Measurements from ENCODE around the gene SLC13A2.

SLC13A2 gene

DNA sequence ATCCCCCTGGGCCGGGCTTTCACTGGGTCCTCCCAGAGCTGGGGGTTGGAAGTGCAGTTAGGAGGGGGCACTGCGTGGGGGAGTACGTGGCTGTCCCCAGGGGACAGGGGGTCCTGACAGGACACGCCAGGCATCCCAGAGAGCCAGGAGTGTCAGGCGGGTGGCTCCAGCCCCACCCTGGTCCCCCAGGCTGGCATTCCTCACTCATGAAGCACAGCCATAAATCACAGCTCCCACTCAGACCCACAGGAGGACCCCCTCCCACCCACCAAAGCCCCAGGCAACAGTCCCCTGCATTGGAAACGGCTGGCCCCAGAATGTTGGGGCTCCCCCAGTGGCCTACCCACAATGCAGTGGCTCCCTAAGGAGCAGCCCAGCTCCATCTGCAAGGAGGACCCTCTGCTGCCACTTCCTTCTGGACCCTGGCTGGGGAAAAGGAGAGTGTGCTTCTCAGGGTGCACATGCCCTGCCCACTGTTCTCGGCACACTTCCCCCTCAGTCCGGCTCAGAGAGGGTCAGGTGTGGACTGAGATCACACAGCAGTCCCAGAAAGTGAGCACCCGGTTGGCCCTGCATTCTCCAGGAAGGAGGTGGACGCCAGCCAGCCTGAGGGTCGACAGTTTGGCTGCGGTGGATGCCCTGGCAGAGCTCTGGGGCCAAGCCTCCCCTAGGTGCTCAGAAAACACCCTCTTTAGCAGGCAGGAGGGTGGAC, 25.4 kb downstream of the SLC13A2 start:
- Histone ChIP-seq H3K4me1 (ENCODE audit: low read depth, poor library complexity, severe bottlenecking) (peaks cover 38% of the 10 kb centered on the region), H3K79me2 (ENCODE audit: insufficient read depth, low read depth) (no peaks in the 10 kb centered on the region), H3K4me3 (IDR thresholded peaks at IDR 0.05; ENCODE audit: insufficient read depth, low read depth, low read length) (no peak overlapping the region), H3K27ac (no peak overlapping the region), H4K20me1 (ENCODE audit: insufficient read depth) (no peaks in the 10 kb centered on the region), H3K36me3 (ENCODE audit: insufficient read depth) (no peaks in the 10 kb centered on the region), H3K9ac (no peak overlapping the region), H3K4me2 (no peak overlapping the region), H2AFZ (ENCODE audit: low read depth) (no peak overlapping the region), H3K27me3 (ENCODE audit: insufficient read depth, low read depth) (no peaks in the 10 kb centered on the region; the same call in 1 of the 2 replicates)
- TF ChIP-seq, protein P1, sequence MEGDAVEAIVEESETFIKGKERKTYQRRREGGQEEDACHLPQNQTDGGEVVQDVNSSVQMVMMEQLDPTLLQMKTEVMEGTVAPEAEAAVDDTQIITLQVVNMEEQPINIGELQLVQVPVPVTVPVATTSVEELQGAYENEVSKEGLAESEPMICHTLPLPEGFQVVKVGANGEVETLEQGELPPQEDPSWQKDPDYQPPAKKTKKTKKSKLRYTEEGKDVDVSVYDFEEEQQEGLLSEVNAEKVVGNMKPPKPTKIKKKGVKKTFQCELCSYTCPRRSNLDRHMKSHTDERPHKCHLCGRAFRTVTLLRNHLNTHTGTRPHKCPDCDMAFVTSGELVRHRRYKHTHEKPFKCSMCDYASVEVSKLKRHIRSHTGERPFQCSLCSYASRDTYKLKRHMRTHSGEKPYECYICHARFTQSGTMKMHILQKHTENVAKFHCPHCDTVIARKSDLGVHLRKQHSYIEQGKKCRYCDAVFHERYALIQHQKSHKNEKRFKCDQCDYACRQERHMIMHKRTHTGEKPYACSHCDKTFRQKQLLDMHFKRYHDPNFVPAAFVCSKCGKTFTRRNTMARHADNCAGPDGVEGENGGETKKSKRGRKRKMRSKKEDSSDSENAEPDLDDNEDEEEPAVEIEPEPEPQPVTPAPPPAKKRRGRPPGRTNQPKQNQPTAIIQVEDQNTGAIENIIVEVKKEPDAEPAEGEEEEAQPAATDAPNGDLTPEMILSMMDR (conservative IDR thresholded peaks at IDR 0.05; ENCODE audit: low read depth, low read length) = no peak

DNA sequence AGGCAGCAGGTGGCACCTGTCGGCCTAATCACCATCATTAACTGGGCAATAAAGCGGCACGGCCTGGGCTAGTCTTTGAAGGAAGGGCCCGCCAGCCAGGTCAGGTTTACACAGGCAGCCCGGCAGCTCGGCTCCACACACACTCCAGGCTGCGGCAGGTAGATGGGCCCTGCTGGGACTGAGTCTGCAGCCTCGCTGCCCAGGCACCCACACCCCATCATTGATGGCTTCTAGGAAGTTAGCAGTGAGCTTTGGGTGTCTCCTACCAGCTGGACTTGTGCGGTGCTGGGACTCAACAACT, 25.9 kb downstream of the SLC13A2 start:
- H3K9ac ChIP-seq = no peak overlapping the region
- H3K4me1 ChIP-seq (ENCODE audit: low read depth, poor library complexity, severe bottlenecking) = peaks cover 38% of the 10 kb centered on the region
- H2AFZ ChIP-seq (ENCODE audit: low read depth) = no peak overlapping the region
- no peaks in the 10 kb centered on the region for H4K20me1 ChIP-seq (ENCODE audit: insufficient read depth)
- TF ChIP-seq, protein P1 (conservative IDR thresholded peaks at IDR 0.05; ENCODE audit: low read depth, low read length) = no peak
- H3K4me2 ChIP-seq = no peak overlapping the region; the same call in 1 of the 2 replicates
- no peak overlapping the region for H3K4me3 ChIP-seq (IDR thresholded peaks at IDR 0.05; ENCODE audit: insufficient read depth, low read depth, low read length)
- no peaks in the 10 kb centered on the region for H3K79me2 ChIP-seq (ENCODE audit: insufficient read depth, low read depth)
- no peak overlapping the region for H3K27ac ChIP-seq
- H3K27me3 ChIP-seq (ENCODE audit: insufficient read depth, low read depth) = no peaks in the 10 kb centered on the region; the same call in 1 of the 2 replicates
- H3K36me3 ChIP-seq (ENCODE audit: insufficient read depth) = no peaks in the 10 kb centered on the region

DNA sequence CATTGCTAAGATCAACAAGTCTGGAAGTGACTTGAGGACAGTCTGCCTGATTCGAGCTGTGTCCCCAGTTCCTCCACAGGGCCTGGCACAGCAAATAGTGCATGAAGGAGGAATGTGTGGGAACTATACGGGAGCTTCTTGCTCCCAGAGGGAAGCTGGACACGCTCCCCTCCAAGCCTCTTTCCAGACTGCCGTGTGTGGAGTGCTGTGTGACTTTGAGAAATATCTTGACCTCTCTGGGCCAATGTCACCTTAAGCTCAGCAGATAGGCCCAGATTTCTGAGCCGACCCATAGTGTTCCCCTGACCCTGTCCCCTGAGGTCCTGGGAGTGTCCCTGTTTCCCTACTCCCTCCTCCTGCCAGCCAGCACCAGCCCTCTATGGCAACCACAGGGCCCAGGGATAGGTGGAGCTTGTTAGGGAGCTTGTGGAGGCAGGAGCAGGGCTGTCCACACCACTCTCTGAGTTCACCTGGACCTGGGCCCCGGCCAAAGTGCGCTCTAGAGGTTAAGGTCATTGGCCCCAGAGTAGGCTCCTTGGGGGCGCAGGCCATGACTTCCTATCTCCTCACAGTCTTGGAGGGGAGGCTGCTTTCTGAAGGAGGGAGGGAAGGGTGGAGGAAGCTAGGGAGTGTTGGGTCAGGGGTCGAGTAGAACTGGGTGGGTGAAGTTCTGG, 26.4 kb downstream of the SLC13A2 start:
- TF ChIP-seq, protein P1 (conservative IDR thresholded peaks at IDR 0.05; ENCODE audit: low read depth, low read length) = no peak
- Histone ChIP-seq H3K36me3 (ENCODE audit: insufficient read depth) (no peaks in the 10 kb centered on the region), H3K79me2 (ENCODE audit: insufficient read depth, low read depth) (no peaks in the 10 kb centered on the region), H3K9ac (peak overlapping the region; percentile 63; the same call in 1 of the 2 replicates), H3K27me3 (ENCODE audit: insufficient read depth, low read depth) (no peaks in the 10 kb centered on the region), H3K4me3 (IDR thresholded peaks at IDR 0.05; ENCODE audit: insufficient read depth, low read depth, low read length) (no peak overlapping the region), H4K20me1 (ENCODE audit: insufficient read depth) (no peaks in the 10 kb centered on the region), H3K27ac (peak overlapping the region; percentile 64), H3K4me1 (ENCODE audit: low read depth, poor library complexity, severe bottlenecking) (peaks cover 38% of the 10 kb centered on the region), H2AFZ (ENCODE audit: low read depth) (peak overlapping the region; percentile 29; the same call in 1 of the 2 replicates), H3K4me2 (peak overlapping the region; percentile 49)

DNA sequence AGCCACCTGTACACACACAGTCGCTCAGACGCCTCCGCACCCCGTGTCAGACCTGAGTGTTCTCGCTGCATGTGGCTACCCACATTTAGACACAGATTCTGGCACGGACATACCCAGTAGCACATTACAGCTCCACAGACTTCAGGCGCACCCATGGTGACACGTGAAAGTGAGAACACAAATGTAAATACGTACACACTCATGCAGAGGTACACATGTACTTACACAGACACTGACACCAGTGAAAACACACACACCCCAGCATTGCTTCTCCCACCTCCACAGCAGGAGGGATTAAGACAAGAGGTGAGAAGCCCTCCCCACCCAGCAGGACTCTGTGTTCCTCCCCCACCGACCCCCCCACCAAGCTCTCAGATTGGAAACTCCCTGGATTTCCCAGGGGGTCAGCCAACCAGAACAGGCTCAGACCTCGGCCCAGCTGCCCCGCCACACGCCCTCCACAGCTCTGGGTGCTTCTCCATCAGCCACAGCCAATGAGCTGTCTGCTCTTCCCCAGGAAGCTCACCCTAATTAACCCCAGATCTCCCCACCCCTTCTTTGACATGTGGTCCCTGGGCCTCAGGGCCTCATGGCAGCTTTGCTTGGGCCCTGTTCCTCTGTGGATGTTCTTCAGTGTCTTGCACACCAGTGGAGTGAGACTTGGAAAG, 27.4 kb downstream of the SLC13A2 start:
- no peaks in the 10 kb centered on the region for H3K27me3 ChIP-seq (ENCODE audit: insufficient read depth, low read depth)
- H4K20me1 ChIP-seq (ENCODE audit: insufficient read depth) = no peaks in the 10 kb centered on the region
- H3K9ac ChIP-seq = peak overlapping the region; percentile 63
- peak overlapping the region; percentile 29 for H2AFZ ChIP-seq (ENCODE audit: low read depth)
- H3K4me3 ChIP-seq (IDR thresholded peaks at IDR 0.05; ENCODE audit: insufficient read depth, low read depth, low read length) = no peak overlapping the region
- H3K36me3 ChIP-seq (ENCODE audit: insufficient read depth) = no peaks in the 10 kb centered on the region
- H3K4me1 ChIP-seq (ENCODE audit: low read depth, poor library complexity, severe bottlenecking) = peaks cover 38% of the 10 kb centered on the region
- no peaks in the 10 kb centered on the region for H3K79me2 ChIP-seq (ENCODE audit: insufficient read depth, low read depth)
- TF ChIP-seq, protein P1 (conservative IDR thresholded peaks at IDR 0.05; ENCODE audit: low read depth, low read length) = no peak
- peak overlapping the region; percentile 64 for H3K27ac ChIP-seq
- peak overlapping the region; percentile 49 for H3K4me2 ChIP-seq
